Suprapubic skin (tissue), 4 donors: ENCODE results near the gene RNPEP. TPM values are rescaled to one million over a fixed set of nuclear protein-coding genes. Genes with fewer than 3 reads are reported as not detected.

ENCODE experiments used
- DNase-seq, 2 donors: peaks; one replicate each; pipeline ENCODE4 v3.0.0-alpha.2; 2019; ENCODE audit warnings: low spot score in 2 of 2
- H3K27ac ChIP-seq: fragments of 200-600 bp; sonication (generic); one replicate; pipeline ENCODE4 v1.5.1; 2019
- H3K27me3 ChIP-seq: fragments of 200-600 bp; sonication (generic); one replicate; pipeline ENCODE4 v1.5.1; 2019
- H3K36me3 ChIP-seq: fragments of 200-600 bp; sonication (generic); one replicate; pipeline ENCODE4 v1.5.1; 2019
- H3K4me1 ChIP-seq: fragments of 200-600 bp; sonication (generic); one replicate; pipeline ENCODE4 v1.5.1; 2019
- H3K4me3 ChIP-seq: fragments of 200-600 bp; sonication (generic); one replicate; pipeline ENCODE4 v1.5.1; 2019; ENCODE audit warnings: mild to moderate bottlenecking
- H3K9me3 ChIP-seq: fragments of 200-600 bp; sonication (generic); one replicate; pipeline ENCODE4 v1.5.1; 2019
- CTCF ChIP-seq, 2 donors: fragments of 200-600 bp in 1 of 2; fragments of 450-650 bp in 1 of 2; sonication (generic) in 1 of 2; IDR thresholded peaks; one replicate each; pipeline ENCODE4 v1.5.1; 2016 to 2019; ENCODE audit warnings: antibody characterized with exemption in 2 of 2, mild to moderate bottlenecking in 1 of 2, moderate library complexity in 1 of 2
- EP300 ChIP-seq: sonication (generic); formaldehyde crosslinking; IDR thresholded peaks from one replicate; pipeline ENCODE4 v1.6.1; 2017; ENCODE audit warnings: antibody characterized with exemption
- POLR2A ChIP-seq, 2 donors: fragments of 450-650 bp; IDR thresholded peaks; one replicate each; pipeline ENCODE4 v1.6.1; 2017; ENCODE audit warnings: antibody characterized with exemption in 2 of 2, mild to moderate bottlenecking in 2 of 2, moderate library complexity in 2 of 2
- POLR2AphosphoS5 ChIP-seq, 3 donors: sonication (generic); formaldehyde crosslinking; IDR thresholded peaks; one replicate each; pipeline ENCODE4 v1.6.1; 2017; ENCODE audit warnings: antibody characterized with exemption in 3 of 3
- WGBS: methylation state at CpG from one replicate; pipeline ENCODE4 v1.1.5; 2018; 5-methylcytosine and 5-hydroxymethylcytosine counted together
- total RNA-seq, 4 donors: library from RNA; depleted of rRNA; stranded (reverse); fragments of >200 nt; gene quantifications; one replicate each; pipeline ENCODE4 v1.1.0, GENCODE V29; 2016

The RNPEP gene
- total RNA-seq, 4 donors from 2014 or later = 53.3 to 107 (median 74.1) TPM

- TF ChIP-seq CTCF (IDR thresholded peaks at IDR 0.05) = no peak
- TF ChIP-seq POLR2A (IDR thresholded peaks at IDR 0.05) = no peak
- no peak for TF ChIP-seq POLR2AphosphoS5 (IDR thresholded peaks at IDR 0.05)
- TF ChIP-seq EP300 = no peak
- Histone ChIP-seq H3K36me3 (no peaks in the 10 kb centered on the region), H3K9me3 (no peaks in the 10 kb centered on the region), H3K27ac (no peak overlapping the region), H3K4me3 (no peak overlapping the region), H3K4me1 (peaks cover 17% of the 10 kb centered on the region), H3K27me3 (no peaks in the 10 kb centered on the region)
- 95% methylated on average over 9 of the region's 9 CpGs for WGBS
- DNase-seq = no peak
Measured at GRCh38 chr1:202036595-202037387, 54.3 kb downstream of the RNPEP start.

- WGBS = 79% methylated on average over 4 of the region's 4 CpGs
- DNase-seq = no peak
- H3K36me3 ChIP-seq = no peaks in the 10 kb centered on the region
- no peaks in the 10 kb centered on the region for H3K27me3 ChIP-seq
- no peak for TF ChIP-seq EP300
- TF ChIP-seq POLR2AphosphoS5 (IDR thresholded peaks at IDR 0.05) = no peak
- no peak for TF ChIP-seq CTCF (IDR thresholded peaks at IDR 0.05)
- no peak for TF ChIP-seq POLR2A (IDR thresholded peaks at IDR 0.05)
- peaks cover 17% of the 10 kb centered on the region for H3K4me1 ChIP-seq
- no peak overlapping the region for H3K27ac ChIP-seq
- no peak overlapping the region for H3K4me3 ChIP-seq
- no peaks in the 10 kb centered on the region for H3K9me3 ChIP-seq
Measured at GRCh38 chr1:202037706-202038296, 55.4 kb downstream of the RNPEP start.

GRCh38 chr1:202038688-202039346, 56.4 kb downstream of the RNPEP start:
- Histone ChIP-seq H3K27ac (no peak overlapping the region), H3K36me3 (no peaks in the 10 kb centered on the region), H3K9me3 (no peaks in the 10 kb centered on the region), H3K4me3 (no peak overlapping the region), H3K27me3 (no peaks in the 10 kb centered on the region), H3K4me1 (peaks cover 17% of the 10 kb centered on the region)
- no peak for DNase-seq
- 98% methylated on average over 2 of the region's 2 CpGs for WGBS
- TF ChIP-seq EP300 = no peak
- no peak for TF ChIP-seq POLR2AphosphoS5 (IDR thresholded peaks at IDR 0.05)
- TF ChIP-seq CTCF (IDR thresholded peaks at IDR 0.05) = no peak
- TF ChIP-seq POLR2A (IDR thresholded peaks at IDR 0.05) = no peak

- WGBS = 90% methylated on average over 2 of the region's 2 CpGs
- no peak for DNase-seq
- no peaks in the 10 kb centered on the region for H3K9me3 ChIP-seq
- no peak overlapping the region for H3K4me3 ChIP-seq
- peaks cover 17% of the 10 kb centered on the region for H3K4me1 ChIP-seq
- no peak overlapping the region for H3K27ac ChIP-seq
- no peaks in the 10 kb centered on the region for H3K27me3 ChIP-seq
- TF ChIP-seq POLR2AphosphoS5 (IDR thresholded peaks at IDR 0.05) (no peak), POLR2A (IDR thresholded peaks at IDR 0.05) (no peak), CTCF (IDR thresholded peaks at IDR 0.05) (no peak), EP300 (no peak)
- H3K36me3 ChIP-seq = no peaks in the 10 kb centered on the region
Measured at GRCh38 chr1:202045705-202046104, 63.3 kb downstream of the RNPEP start.

GRCh38 chr1:202046227-202046626, 63.8 kb downstream of the RNPEP start:
- TF ChIP-seq POLR2AphosphoS5 (IDR thresholded peaks at IDR 0.05) = peak in 1 of 3 donors; percentile 16
- no peak for TF ChIP-seq EP300
- no peaks in the 10 kb centered on the region for H3K36me3 ChIP-seq
- peaks cover 17% of the 10 kb centered on the region for H3K4me1 ChIP-seq
- no peak overlapping the region for H3K4me3 ChIP-seq
- no peak overlapping the region for H3K27ac ChIP-seq
- H3K27me3 ChIP-seq = no peaks in the 10 kb centered on the region
- peak; percentile 78 to 81 for DNase-seq
- 50% methylated on average over 2 of the region's 3 CpGs for whole genome bisulfite sequencing
- H3K9me3 ChIP-seq = no peaks in the 10 kb centered on the region
